Mucosa of rectum (tissue), 2 donors: Measurements from ENCODE around the gene SMU1.

Experiments
- H3K27ac ChIP-seq, 2 donors: one replicate each; pipeline ENCODE4 v1.7.0; 2013; ENCODE audit warnings: inconsistent platforms in 2 of 2, low read depth in 2 of 2, low read length in 2 of 2
- H3K27me3 ChIP-seq, 2 donors: one replicate each; pipeline ENCODE4 v1.7.0; 2013; ENCODE audit warnings: low read length in 2 of 2; ENCODE audit not compliant: control insufficient read depth in 2 of 2, insufficient read depth in 2 of 2
- H3K36me3 ChIP-seq, 2 donors: one replicate each; pipeline ENCODE4 v1.7.0; 2013; ENCODE audit warnings: low read length in 2 of 2; ENCODE audit not compliant: control insufficient read depth in 2 of 2, insufficient read depth in 2 of 2
- H3K4me1 ChIP-seq, 2 donors: one replicate each; pipeline ENCODE4 v1.7.0; 2013; ENCODE audit warnings: low read length in 2 of 2, mild to moderate bottlenecking in 1 of 2; ENCODE audit not compliant: control insufficient read depth in 2 of 2, insufficient read depth in 2 of 2
- H3K4me3 ChIP-seq, 2 donors: one replicate each; pipeline ENCODE4 v1.7.0; 2013; ENCODE audit warnings: low read length in 2 of 2
- H3K9ac ChIP-seq, 2 donors: one replicate each; pipeline ENCODE4 v1.7.0; 2013; ENCODE audit warnings: low read length in 2 of 2, low read depth in 1 of 2, mild to moderate bottlenecking in 1 of 2
- H3K9me3 ChIP-seq, 2 donors: one replicate each; pipeline ENCODE4 v1.7.0; 2013; ENCODE audit warnings: low read length in 2 of 2; ENCODE audit not compliant: control insufficient read depth in 2 of 2
- donor health status: healthy.
- donor health status: Normal muscosa, but diverticular disease.

SMU1 gene

DNA sequence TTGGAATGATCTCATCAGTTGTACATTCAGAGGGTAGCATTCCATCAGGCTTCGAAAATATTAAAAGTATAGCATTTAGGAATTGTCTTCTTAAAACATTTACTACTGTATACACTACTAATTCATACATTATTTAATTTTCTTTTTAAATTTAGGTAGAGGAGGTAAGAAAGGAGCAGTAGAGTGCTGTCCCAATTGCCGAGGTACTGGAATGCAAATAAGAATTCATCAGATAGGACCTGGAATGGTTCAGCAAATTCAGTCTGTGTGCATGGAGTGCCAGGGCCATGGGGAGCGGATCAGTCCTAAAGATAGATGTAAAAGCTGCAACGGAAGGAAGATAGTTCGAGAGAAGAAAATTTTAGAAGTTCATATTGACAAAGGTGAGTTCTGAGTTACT is 46.2 kb downstream of the SMU1 start:
- H3K36me3 ChIP-seq, result peaks cover 61 to 73% of the 10 kb centered on the region in 2 donors
- no peaks in the 10 kb centered on the region for H3K27me3 ChIP-seq
- H3K4me3 ChIP-seq, result no peak overlapping the region
- H3K9me3 ChIP-seq, result no peaks in the 10 kb centered on the region
- no peak overlapping the region for H3K9ac ChIP-seq
- H3K4me1 ChIP-seq, result peaks cover 0 to 8% of the 10 kb centered on the region in 2 donors
- H3K27ac ChIP-seq, result no peak overlapping the region

DNA sequence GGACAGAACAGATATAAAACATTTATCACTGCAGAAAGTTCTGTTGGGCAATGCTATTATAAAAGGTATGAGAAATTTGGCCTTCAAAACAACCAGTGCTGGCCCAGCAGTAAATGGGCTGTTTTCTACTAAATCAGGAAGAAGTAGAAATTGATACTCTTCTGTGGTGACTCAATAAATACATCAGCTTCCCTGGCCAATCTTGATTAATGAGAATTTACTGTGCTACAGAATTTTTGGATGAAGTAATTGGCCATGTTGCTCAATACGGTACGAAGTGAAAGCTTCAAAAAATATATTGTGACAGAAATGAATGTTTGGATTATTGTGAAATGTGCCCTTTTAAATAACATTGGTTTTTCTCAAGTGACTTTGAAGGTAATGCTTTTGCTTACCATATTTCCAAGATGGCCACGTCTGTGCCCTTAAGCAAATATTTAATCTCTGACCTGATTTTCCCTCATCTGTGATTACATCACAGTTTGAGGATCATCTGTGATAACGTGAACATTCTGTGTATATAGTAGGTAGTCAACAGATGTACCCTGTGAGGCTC is 47.2 kb downstream of the SMU1 start:
- peaks cover 52 to 64% of the 10 kb centered on the region in 2 donors for H3K36me3 ChIP-seq
- H3K27ac ChIP-seq, result no peak overlapping the region
- no peaks in the 10 kb centered on the region for H3K27me3 ChIP-seq
- no peak overlapping the region for H3K4me3 ChIP-seq
- peaks cover 2 to 9% of the 10 kb centered on the region in 2 donors for H3K4me1 ChIP-seq
- H3K9ac ChIP-seq, result no peak overlapping the region
- no peaks in the 10 kb centered on the region for H3K9me3 ChIP-seq

DNA sequence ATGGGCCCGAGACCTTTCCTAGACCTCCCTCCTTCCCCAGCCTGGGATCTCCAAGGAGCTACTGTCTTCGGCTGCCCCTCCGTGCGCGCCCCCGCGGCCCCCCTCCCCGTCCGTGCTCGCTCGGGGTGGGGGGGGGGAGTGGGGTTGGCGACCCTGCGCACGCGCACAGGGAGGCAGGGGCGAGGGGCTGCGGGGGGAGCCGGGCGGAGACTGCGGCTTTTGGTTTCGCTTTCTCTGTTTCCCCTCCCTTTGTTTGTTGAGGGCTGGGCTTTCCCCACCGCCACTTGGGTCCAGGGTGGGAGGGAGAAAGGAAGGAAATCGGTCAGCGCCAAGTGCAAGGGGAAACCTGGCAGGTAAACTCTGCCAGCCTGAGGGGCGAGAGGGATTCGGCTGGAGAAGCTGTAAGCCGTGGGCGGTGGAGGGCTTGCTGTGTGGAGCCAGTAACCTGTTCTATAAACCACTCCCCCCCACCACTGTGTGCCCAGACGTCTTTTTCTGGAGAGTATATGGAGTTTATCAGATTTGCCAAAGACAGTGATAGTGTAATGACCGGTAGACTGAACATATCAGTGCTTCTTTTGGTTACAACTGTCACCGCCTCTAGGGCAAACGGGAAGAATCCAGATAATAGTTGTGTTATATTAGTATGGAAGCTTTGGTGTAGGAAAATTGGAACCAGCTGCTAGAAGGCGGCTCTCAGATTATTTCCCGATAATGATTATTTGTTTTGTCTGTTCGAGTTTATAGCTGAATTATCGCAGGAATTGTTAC is 50.7 kb downstream of the SMU1 start:
- H3K9me3 ChIP-seq, result no peaks in the 10 kb centered on the region
- H3K9ac ChIP-seq, result peak overlapping the region; percentile 99 to 100
- H3K4me3 ChIP-seq, result peak overlapping the region; percentile 94 to 100
- H3K27ac ChIP-seq, result peak overlapping the region; percentile 99 to 100
- H3K27me3 ChIP-seq, result no peaks in the 10 kb centered on the region
- peaks cover 23 to 38% of the 10 kb centered on the region in 2 donors for H3K36me3 ChIP-seq
- peaks cover 10 to 19% of the 10 kb centered on the region in 2 donors for H3K4me1 ChIP-seq

DNA sequence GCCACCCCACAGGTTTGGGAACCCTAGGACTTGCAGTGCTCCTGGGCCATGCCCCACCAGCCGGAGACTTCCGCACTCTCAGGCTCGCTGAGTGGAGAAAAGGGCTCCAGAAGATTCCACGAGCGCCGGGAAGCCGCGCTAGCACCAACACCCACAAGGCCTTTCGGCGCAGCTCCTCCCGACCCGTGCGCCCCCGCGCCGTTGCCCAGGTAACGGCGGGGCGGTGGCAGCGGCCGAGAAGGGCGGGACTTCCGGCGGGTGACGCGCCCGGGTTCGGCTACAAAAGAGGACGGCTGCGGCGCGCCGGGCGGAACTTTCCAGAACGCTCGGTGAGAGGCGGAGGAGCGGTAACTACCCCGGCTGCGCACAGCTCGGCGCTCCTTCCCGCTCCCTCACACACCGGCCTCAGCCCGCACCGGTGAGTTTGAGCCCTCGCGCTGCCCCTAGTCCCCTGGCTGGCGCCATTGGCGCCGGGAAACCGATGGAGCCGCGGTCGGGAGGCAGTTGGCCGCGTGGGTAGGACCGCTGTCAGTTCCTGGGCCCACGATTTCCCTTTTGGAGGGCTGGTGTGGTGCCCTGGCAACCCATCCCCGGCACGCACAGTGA is 51.4 kb downstream of the SMU1 start, which contains the start of gene DNAJA1:
TSS of gene DNAJA1 (plus strand) at position 308 of the 606 bp plus-strand sequence. CDS start 1,212 bp downstream, outside the sequence.
- Histone ChIP-seq H3K36me3 (peaks cover 16 to 37% of the 10 kb centered on the region in 2 donors), H3K27me3 (no peaks in the 10 kb centered on the region), H3K4me3 (peak within 1 kb of the TSS; percentile 94 to 100), H3K27ac (peak within 1 kb of the TSS; percentile 99 to 100), H3K9me3 (no peaks in the 10 kb centered on the region), H3K9ac (peak within 1 kb of the TSS; percentile 99 to 100), H3K4me1 (peaks cover 10 to 19% of the 10 kb centered on the region in 2 donors)

DNA sequence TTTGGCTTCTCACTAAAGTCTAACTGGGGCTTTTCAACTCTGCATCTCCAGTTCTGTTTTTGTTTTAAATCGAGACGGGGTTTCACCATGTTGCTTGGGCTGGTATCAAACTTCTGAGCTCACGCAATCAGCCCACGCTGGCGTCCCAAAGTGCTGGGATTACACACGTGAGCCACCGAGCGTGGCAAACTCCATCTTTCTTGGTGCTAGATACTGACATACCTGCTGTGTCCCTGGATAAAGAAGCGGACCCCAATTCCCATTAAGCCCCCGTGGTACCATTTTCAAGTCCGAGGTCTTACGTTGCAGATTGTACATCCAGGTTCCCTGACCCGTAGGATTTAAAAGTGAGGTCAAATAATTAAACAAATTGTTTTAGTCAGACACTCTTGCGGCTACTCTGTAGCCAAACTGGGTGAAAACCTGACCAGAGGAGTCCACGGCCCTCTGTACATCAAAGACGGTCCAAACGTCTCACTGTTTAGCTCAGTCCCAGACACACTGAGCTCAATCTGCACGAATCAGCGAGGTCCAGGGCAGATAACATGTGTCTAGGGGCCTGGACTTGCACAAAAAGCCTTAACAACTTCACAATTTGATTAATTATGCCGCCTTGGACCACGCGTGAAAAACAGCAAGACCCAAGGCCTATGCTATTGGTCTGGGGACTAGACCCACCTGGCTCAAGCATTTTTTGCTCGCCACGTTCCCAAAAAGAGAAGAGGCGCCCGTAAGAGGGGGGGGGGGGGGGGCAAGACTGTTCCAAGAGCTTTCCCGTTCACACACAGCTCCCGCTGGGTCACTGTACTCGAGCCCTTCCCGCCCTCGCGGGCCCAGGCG is 52.1 kb downstream of the SMU1 start:
- Histone ChIP-seq H3K4me1 (peaks cover 10 to 19% of the 10 kb centered on the region in 2 donors), H3K4me3 (peak overlapping the region; percentile 94 to 100)

DNA sequence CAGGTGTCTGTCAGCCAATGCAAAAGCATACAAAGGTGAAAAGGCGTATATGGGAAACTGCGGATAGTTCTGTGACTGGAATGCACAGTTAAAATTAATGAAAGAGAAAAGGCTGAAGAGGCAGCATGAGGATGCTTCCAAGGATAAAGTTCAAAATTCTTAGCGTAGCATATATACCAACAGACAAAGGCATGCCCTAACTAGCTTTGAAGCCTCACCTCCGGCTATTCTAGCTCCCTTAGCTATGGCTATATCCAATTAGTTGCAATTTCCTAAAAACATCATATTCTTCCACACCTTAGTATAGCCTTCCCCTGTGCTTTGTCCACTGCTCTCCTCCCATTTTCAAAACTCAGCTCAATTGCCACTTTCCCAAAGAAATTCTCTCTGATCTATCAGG is 52.8 kb downstream of the SMU1 start:
- no peaks in the 10 kb centered on the region for H3K27me3 ChIP-seq
- H3K9ac ChIP-seq, result peak overlapping the region in 1 of 2 donors; percentile 100
- peaks cover 10 to 19% of the 10 kb centered on the region in 2 donors for H3K4me1 ChIP-seq
- no peak overlapping the region for H3K27ac ChIP-seq
- peaks cover 4 to 24% of the 10 kb centered on the region in 2 donors for H3K36me3 ChIP-seq
- H3K4me3 ChIP-seq, result peak overlapping the region; percentile 18 to 94
- H3K9me3 ChIP-seq, result no peaks in the 10 kb centered on the region

More for the DNA sequence above, 52.1 kb downstream of the SMU1 start:
- no peaks in the 10 kb centered on the region for H3K27me3 ChIP-seq
- H3K36me3 ChIP-seq, result peaks cover 11 to 31% of the 10 kb centered on the region in 2 donors
- no peaks in the 10 kb centered on the region for H3K9me3 ChIP-seq
- peak overlapping the region; percentile 99 to 100 for H3K27ac ChIP-seq
- H3K9ac ChIP-seq, result peak overlapping the region; percentile 72 to 100

DNA sequence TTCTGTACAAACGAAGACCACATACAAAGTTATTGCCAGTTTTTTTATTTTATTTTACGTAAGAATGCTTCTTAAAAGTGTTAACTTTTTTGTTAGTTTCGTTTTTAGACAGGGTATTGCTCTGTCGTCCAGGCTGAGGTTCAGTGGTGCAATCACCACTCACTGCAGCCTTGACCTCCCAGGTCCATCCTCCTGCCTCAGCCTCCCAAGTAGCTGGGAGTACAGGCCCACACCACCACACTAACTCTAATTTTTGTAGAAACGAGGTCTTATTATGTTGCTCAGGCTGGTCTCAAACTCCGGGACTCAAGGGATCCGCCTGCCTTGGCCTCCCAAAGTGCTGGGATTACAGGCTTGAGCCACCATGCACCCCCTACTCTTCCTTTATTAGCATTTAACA is 53.7 kb downstream of the SMU1 start:
- H3K27me3 ChIP-seq, result no peaks in the 10 kb centered on the region
- H3K9me3 ChIP-seq, result no peaks in the 10 kb centered on the region
- H3K4me1 ChIP-seq, result peaks cover 10 to 15% of the 10 kb centered on the region in 2 donors
- no peak overlapping the region for H3K27ac ChIP-seq
- no peak overlapping the region for H3K9ac ChIP-seq
- H3K4me3 ChIP-seq, result no peak overlapping the region
- H3K36me3 ChIP-seq, result peaks cover 2 to 16% of the 10 kb centered on the region in 2 donors

DNA sequence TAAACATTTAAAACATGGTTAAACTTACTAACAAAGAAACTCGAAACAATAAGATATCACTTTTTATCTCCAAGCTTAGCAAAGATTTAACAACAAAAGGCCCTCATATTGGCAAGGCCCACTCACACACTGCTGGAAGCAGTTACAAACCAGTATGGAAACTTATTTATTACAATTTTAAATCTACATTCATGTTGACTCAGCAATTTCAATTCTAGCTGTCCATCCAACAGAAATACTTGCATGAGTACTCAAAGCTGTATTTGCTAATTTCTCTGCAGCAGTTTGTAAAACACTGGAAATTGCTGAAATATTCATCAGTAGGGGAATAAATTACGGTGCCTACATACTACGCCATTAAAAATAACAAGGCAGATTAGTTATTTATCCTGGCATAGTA is 54.2 kb downstream of the SMU1 start:
- no peak overlapping the region for H3K27ac ChIP-seq
- no peak overlapping the region for H3K4me3 ChIP-seq
- peaks cover 2 to 12% of the 10 kb centered on the region in 2 donors for H3K36me3 ChIP-seq
- H3K4me1 ChIP-seq, result peaks cover 10 to 15% of the 10 kb centered on the region in 2 donors
- H3K9me3 ChIP-seq, result no peaks in the 10 kb centered on the region
- H3K27me3 ChIP-seq, result no peaks in the 10 kb centered on the region
- H3K9ac ChIP-seq, result no peak overlapping the region

DNA sequence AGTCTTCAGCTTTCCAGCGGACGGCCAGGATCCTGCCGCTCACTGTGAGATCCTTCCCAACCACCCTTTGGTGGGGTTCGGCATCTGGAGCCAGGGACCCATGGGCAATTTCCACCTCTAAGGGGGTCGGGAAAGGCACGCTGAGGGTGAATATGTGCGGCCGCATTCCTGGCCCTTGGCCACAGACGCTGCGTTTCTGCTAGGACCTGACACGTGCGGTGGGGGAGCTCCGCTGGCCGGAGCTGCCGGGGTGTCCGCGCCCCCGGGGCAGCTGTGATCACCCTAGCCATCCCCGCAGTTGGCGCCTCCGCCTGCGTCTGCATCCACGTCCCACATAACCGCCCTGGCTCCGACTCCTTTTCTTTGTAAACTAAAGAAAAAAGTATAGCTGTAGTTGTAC is 56.7 kb downstream of the SMU1 start:
- H3K36me3 ChIP-seq, result peaks cover 0 to 8% of the 10 kb centered on the region in 2 donors
- no peaks in the 10 kb centered on the region for H3K9me3 ChIP-seq
- H3K27ac ChIP-seq, result no peak overlapping the region
- H3K9ac ChIP-seq, result no peak overlapping the region
- peaks cover 10 to 11% of the 10 kb centered on the region in 2 donors for H3K4me1 ChIP-seq
- no peak overlapping the region for H3K4me3 ChIP-seq
- H3K27me3 ChIP-seq, result no peaks in the 10 kb centered on the region
